Measurements from ENCODE around the gene TNFSF15.
A peak's percentile ranks its signal among the peaks of the same experiment; 100 is the strongest.

Gene TNFSF15

DNA sequence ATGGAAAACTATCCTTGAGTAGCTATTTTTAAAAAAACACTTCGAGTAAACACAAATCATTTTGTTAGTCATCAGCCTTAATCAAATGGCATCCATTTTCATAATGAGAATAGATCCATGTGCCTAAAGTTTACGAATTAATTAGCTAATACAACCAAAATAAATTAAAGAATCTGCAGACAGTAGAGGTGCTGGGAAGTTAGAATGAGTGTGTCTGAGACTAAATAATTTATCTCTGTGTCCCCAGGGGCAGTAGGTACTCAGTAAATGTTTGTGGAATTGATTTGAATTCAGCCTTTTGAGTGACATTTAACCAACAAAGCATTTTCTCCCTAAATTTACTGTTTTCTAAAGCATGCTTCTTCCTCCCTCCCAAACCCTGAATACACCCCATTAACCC lies 18.6 kb downstream of the TNFSF15 start:
- no peak for DNase-seq

DNA sequence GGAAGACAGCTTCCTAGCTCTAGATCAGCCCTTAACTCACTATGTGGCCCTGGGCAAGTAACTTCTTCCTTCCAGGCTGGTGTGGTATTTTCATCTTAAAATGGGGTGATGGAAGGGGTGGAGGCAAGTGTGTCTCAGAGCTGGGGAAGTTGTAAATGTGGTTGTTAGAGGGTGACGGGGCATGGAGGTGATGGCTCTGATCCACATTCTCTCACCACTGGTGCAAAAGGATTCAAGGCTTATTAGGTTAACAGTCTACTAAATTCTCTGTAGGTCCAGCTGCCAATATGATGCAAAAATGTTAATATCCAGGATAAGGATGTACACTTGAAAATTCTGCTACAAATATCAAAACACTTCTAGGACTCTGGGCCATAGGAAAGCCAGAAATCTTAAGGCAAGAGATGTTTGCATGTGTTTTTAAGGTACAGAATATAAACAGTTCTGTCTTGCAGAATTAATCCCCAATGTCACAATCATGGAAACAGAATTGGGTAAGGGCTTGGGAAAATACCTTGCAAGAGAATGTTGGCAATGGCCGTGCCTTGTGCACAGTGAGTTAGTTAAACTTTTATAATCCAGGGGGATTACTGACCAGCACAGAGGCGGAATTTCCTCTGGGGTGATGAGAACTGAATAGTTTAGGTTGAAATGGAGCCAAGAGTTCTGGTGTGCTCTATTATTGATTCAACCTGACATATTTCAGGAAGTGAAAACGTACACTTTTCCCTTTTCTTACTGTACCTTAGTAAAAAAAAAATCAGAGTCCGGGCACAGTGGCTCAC lies 19.8 kb downstream of the TNFSF15 start:
- DNase-seq, result no peak

DNA sequence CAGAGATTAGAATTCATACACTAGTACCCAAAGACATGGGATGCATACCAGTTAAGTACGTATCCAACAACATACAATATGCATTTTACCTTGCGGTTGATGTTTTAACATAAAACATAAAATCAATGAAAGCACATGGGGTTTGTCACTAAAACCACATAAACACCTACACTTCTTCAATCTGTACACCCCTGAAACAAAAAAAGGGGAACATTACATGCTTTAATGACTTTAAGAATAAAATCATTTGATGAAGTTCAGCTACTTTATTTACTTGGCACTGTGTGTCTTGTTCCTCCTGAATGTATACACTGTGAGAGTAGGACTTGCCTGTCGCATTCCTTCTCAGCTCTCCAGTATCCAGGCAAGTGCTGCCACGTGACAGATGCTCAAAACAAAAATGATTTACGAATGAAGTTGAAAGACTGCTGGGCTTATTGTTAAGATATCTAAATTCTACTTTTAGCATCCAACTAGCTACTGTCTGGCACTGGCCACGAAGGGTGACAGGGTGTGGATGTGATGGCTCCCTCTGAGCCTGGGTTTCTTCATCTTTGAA lies 21.0 kb downstream of the TNFSF15 start:
- DNase-seq, result no peak

DNA sequence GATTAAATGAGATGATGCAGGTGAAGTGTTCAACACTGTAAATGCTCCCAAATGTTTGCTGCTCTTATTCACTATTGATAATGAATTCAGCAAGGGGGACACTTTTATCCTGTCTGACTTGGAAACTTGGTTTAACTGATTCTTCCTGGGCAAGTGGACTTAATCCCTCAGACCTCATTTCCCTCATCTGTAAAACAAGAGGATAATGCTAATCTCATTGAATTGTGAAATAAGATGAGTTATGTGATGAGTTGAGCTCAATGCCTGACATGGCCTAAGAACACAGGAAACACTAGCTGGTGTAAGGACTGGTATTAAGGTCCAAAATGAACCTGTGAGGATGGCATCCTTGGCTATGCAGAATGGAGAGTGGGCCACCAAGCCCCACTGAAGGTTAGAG lies 23.3 kb downstream of the TNFSF15 start:
- no peak for DNase-seq

DNA sequence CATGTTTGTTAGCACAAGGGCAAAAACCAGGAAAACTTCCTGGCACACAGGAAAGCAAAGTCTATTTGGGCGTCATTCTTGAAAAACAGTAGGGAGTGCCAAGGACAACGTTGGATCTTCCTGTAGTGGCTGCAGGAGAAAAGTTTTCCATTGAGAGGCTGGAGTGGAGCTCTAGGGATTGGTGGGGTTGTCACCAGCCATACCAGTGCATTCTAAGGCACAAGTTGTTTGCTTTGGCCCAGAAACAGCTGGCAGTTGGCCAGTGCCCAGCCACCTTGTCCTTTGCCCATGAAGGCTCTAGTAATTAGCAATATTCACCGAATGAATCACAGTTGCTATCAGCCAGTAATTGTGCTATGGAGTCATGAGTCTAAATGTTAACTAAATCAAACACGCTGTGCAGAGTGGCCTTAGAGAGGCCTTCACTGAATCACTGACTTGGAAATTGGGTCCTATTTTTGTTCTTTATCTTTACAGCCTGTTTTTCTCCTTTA lies 26.4 kb downstream of the TNFSF15 start:
- peak; percentile 16 for DNase-seq

DNA sequence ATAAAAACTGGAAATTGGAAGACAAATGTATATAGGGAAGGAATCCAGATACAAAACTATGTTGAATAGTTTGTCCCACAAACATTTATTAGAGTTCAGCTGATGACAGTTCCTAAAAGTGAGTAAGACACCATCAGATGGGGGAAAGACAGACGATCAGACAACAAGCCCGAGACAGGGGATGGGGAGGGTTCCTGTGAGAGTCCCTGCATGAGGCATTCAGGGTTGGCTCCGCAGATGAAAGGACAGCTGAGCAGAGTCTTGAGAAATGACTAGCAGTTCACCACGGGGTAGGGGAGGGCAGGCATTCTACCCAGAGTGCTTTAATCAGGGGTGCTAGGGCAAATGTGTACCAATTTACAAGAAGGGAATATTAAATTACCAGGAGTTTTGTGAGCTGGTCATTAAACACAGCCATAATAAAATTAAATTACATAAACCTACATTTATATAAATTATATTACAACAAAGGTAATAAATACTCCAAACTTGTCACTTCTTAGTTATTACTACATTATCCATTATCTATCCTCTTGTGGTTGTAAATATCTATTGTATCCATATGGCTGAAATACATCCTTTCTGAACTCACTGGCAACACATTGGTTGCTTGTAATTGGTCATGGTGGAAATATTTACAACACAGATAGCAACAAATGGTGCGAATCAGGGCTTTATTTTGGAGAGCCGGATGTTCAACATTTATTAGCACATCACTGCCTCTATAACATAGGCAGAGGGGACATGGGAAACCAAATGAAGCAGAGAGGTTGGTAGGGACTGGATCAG lies 27.8 kb downstream of the TNFSF15 start:
- no peak for DNase-seq

DNA sequence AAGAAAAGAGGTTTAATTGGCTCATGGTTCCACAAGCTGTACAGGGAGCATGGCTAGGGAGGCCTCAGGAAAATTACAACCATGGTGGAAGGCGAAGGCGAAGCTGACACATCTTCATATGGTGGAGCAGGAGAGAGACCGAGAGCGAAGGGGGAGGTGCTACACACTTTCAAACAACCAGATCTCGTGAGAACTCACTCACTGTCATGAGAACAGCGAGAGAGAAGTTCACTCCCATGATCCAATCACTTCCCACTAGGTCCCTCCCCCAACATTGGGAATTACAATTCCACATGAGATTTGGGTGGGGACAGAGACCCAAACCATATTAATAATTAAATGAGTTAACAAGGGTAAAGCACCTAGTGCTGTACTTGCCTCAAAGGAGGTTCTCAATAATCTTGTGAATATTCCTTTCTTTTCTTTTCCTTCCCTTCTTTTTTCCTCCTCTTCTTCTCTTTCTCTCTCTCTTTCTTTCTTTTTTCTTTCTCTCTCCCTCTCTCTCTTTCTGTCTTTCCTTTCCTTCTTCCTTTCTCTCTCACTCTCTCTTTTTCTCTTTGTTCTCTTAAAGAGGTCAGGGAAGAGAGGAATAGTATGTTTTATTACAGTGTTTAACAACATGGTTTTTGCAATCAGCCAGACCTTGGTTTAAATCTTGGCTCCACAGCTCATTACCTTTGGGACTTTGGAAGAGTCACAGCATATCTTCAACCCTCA lies 29.0 kb downstream of the TNFSF15 start:
- no peak for DNase-seq

DNA sequence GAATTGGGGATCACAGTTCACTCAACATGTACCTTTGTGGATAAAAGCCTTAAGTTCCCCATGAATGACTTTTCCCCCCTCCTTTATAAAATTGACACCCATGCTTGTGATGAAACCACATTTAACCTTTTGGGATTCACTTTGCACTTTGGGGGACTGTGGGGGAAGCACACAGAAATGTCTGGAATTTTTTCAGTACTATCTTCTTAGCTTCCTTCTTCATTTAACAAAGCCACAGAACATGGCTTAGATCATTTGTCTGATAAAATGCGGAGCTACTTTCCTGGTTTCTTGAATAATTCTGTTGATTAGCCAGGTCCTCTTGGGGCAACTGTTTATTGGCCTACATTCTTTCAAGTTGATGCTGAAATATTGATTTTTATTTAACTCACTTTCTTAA lies 29.9 kb downstream of the TNFSF15 start:
- no peak for DNase-seq

DNA sequence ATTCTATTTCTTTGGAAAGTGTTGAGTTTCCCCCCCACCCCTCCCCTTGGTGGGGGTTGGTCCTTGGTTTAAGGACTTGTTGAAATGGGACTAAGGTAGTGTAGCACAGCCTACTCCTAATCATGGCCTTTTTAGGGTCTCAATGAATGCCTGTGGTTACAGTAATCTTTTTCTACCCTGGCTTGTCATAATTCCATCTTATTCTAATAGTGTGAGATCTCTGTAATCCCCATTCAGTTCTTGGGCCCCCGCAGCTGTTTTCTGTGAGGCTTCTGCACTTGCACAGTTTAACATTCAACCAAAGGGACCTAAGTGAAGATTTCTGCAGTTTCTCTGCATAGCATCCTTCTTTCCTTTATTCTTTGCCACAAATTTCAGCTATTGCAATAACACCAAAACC lies 30.7 kb downstream of the TNFSF15 start:
- DNase-seq, result no peak

DNA sequence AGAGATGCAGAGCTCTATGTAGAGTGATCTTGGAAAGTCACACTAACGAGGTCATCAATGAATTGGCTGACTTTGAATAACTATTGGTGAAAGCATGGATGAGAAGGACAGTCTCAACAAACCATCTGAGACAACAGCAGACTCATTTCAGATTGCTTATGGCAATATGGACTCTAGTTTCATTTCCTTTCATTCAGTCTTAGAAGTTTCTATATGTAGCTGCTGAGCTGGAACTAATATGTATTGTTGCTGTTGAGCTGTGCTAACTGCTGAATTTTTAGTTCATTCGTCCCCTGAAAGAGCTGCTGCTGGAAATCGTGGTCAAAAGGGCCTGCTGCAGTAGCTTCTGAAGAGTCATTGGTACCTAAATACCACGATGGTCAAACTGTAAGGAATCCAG lies 31.3 kb downstream of the TNFSF15 start:
- DNase-seq, result no peak

DNA sequence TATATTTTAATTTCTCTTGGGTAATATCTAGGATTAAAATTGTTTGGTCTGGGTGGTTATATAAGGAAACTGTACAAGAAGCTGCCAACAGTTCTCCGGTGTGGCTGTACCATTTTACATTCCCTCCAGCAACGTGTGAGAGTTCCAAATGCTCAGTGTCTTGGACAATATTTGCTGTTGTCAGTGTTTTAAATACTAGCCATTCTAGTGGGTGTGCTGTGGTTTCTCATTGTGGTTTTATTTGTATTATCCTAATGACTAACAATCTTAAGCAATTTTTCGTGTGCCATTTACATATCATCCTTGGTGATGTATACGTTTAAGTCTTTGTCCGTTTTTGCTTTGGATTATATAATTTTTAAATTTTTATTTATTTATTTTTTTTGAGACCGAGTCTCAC lies 34.0 kb downstream of the TNFSF15 start:
- DNase-seq, result no peak

DNA sequence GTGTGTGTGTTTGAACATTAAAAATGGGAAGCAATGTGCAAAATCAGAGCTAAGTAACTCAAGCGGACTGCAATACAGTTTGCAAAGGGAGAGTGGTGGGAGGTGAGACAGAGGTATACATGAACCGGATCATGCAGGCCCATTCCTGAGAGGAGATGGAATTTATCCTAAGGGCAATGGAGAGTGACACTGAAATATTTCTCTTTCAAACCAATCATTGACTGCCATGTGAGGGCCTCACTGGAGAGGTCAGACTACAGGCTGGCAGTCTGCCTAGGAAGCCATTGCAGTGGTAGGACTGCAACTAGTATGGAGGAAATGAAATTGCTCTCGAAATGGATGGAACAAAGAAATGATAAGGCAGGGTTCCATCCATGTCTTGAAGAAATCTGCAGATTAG lies 34.8 kb downstream of the TNFSF15 start:
- DNase-seq, result no peak

DNA sequence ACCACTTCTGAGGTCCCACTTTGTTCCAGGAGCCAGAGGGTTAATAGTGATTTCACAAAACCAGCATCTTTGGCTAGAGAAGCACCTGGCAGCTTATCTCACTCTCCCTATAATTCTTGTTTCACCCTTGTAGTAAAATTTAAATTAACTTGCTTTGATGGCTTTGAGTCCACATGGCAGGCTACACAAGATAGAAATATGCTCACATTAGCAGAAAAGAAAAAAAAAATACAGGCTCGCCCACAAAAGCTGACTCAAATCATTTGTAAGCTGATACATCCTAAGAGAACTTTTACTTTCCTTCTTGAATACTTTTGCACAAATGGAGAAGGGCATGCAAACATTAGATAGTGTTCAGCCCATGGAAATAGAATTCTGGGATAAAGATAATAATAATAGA lies 36.2 kb downstream of the TNFSF15 start:
- no peak for DNase-seq

DNA sequence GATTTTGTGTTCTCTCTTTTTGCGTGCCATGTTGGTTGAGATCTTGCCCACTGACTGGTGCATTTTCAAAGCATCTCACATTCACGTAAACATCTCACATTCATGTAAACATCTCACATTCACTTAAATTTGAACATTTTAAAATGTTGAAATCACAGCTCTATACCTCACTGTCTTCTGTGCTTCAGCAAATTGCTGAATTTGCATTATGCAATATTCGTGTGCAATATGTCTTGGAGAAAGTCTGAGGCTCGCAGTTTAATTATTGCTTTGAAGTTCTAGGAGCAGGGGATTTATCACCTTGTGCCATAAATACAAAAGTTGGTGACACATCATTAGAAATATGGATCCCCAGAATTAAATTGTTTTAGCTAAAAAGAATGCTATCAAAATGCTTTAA lies 42.6 kb downstream of the TNFSF15 start:
- no peak for DNase-seq

DNA sequence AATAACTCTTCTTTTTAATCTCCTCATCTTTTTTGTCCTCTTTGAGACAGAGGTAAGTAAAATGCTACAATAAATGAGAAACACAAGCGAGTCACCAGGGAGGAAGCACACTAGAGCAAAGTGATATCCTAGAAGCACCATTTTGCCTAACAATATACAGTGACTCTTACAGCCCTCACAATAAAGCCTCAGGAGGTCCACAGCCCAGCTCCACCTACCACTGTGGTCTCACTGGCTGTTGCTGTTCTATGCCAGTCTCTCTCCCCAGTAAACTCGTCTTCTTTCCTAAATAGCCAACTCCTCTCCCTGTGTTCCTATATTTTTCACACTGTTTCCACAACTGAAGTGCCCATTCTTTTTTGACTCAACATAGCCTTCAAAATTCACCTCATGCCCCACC lies 44.3 kb downstream of the TNFSF15 start:
- no peak for DNase-seq

DNA sequence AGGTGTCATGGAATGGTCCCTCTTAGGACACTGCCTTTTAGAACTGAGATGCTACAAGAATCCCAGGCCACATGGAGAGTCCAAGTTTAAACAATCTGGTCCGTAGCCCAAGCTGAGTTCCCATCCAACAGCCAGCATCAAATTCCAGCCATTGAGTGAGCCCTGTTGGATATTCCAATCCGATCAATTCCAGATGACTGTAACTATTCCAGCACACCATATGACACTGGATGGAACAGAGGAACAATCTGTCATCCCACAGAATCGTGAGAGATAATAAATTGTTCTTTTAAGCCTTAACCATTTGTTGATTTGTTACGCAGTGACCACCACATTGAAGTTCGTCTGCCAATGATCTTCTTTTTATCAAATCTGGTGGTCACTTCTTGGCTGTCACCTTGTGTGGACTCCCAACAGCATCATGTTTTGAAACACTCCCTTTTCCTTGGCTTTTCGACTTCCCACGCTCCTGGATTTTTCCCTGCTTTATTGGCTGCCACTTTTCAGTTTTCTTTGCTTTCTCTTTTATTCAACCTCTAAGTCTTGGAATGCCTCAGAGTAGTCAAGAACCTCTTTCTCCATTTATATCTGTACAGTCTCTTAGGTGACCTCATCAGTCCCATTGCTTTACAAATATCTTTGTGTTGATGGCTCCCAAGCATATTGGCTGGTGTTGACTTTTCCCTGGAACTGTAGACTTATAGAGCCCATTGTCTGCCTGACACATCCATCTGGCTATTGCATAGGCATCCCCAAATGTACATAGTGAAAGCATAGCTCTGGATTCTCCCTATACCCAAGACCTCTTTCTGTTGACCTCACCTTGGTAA lies 46.1 kb downstream of the TNFSF15 start:
- no peak for DNase-seq

DNA sequence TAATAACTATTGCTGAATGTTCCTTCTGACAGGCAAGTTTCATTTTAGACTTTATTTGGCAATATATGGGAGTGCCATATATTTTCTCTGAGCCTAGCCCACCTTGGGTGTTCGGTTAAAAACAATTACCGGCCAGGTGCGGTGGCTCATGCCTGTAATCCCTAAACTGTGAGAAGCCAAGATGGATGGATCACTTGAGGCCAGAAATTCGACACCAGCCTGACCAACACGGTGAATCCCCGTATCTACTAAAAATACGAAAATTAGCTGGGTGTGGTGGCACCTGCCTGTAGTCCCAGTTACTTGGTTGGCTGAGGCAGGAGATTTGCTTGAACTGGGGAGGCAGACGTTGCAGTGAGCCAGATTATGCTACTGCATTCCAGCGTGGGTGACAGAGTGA lies 47.9 kb downstream of the TNFSF15 start:
- DNase-seq, result no peak

DNA sequence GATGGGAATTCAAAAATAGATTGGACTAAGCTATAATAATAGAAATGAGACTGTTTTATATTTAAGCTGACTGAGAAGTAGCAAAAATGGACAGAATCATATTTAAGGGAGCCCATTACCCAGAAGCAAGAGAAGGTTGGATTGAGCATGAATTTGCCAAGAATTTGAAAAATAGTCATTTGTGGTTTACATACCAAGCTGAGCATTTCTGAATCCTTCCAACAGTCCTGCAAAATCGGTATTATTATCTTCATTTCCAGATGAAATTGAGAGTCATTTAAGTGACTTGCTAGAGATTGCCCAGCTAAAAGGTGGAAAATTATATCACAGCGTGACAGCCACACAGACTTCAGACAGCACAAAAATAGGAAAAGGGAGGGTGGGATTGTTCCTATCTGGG lies 48.4 kb downstream of the TNFSF15 start:
- DNase-seq, result no peak

DNA sequence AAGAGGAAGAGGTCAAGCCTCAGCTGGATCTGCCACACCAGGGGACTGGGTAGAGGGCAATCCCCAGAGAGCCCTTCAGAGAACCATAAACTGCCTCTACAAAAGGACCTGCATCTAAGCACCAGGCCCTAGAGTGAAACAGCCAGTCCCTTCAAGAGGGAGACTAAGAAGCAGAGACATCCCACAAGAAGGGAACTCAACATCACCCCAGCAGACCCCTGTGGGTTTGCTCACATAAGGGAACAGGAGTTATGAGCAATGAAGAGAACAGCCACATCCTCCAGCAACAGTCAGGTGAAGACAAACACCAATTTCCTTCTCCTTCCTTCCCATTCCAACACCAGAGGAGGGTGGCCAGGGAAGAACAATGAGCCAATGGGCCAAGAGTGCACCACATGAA lies 48.9 kb downstream of the TNFSF15 start:
- DNase-seq, result no peak

DNA sequence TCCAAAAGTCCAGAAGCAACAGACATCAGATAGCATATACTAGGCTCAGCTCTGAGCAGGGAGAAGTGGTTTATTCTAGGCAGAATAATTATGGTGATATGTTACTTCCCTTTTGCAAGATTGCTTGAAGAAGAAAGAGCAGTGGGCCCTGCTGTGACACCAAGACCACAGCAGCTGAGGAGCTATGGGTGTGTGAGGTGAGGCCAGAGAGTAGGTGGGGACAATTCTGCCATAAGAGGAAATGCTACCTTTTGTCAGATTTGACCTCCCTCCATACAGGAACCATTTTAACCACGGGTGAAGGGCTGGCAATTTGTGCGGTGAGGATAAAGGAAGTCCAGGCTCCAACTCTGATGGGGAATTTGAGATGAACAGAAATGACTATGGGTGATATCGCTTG lies 51.3 kb downstream of the TNFSF15 start:
- DNase-seq, result no peak

DNA sequence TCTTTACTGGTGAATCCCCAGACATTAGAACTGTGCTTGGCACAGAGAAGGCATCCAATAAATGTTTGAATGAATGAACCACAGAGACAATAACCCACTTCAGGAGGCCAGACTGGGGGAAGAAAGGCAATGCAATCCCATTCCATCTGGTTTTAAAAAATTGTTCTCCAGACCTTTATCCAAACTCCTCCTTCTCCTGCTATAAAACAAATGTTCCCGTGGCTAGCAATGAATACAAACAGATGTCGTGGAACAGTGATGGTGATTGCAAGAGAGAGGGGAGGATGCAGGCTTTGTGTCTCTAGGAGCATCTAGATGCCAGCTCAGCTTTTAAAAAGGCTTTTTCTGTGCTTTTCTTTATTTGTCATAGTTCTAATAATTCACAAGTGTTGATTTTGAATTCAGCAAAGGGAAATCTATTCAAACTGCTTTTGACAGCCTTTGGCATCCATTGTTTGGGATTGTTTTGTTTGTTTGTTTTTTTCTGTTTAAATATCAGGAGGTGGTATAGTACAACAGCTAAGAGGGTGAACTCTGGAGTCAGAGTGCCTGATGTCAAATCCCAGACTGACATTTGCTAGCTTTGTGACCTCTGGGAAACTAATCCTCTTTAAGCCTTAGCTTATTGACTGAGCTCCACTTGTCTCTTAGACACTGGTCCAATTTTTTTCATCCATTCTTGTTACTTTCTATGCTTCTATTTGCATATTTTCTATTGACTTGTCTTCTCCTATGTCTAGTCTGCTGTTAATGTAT lies 59.1 kb downstream of the TNFSF15 start:
- DNase-seq, result no peak

All from NCI-H446 treated with DMSO at 0.1 percent for 48 hours (cell line).